Small intestine (tissue), 7 donors: ENCODE measurements around the gene ECHS1. TPM values are rescaled to one million over a fixed set of nuclear protein-coding genes. Genes with fewer than 3 reads are reported as not detected.

Experiments used
- DNase-seq, 2 donors: peaks; one replicate each; pipeline versions ENCODE4 v3.0.0 to v3.0.0-alpha.2; 2013
- FAIRE-seq: peaks from 2 replicates; lab custom pipeline; 2012; peaks lifted over from hg19 to GRCh38; lab: Jason Lieb, UNC
- H3K27ac ChIP-seq, 3 donors: one replicate each; pipeline ENCODE4 v1.5.1; 2013; ENCODE audit warnings: low read length in 2 of 3, mild to moderate bottlenecking in 2 of 3, control low read depth in 1 of 3, inconsistent platforms in 1 of 3, low read depth in 1 of 3, moderate library complexity in 1 of 3
- H3K27me3 ChIP-seq, 3 donors: one replicate each; pipeline ENCODE4 v1.6.1; 2013; ENCODE audit warnings: low read length in 3 of 3, inconsistent platforms in 1 of 3; ENCODE audit not compliant: control insufficient read depth in 3 of 3, insufficient read depth in 3 of 3
- H3K36me3 ChIP-seq, 3 donors: one replicate each; pipeline ENCODE4 v1.6.1; 2013; ENCODE audit warnings: low read length in 3 of 3, inconsistent platforms in 1 of 3, low read depth in 1 of 3, mild to moderate bottlenecking in 1 of 3, moderate library complexity in 1 of 3; ENCODE audit not compliant: control insufficient read depth in 3 of 3, insufficient read depth in 2 of 3
- H3K4me1 ChIP-seq, 3 donors: one replicate each; pipeline ENCODE4 v1.6.1; 2013; ENCODE audit warnings: low read length in 2 of 3, inconsistent platforms in 1 of 3, low read depth in 1 of 3, mild to moderate bottlenecking in 1 of 3, moderate library complexity in 1 of 3; ENCODE audit not compliant: control insufficient read depth in 3 of 3, insufficient read depth in 2 of 3
- H3K4me3 ChIP-seq, 3 donors: one replicate each; pipeline ENCODE4 v1.5.1; 2013; ENCODE audit warnings: low read length in 3 of 3, control low read depth in 1 of 3, inconsistent platforms in 1 of 3, low read depth in 1 of 3, mild to moderate bottlenecking in 1 of 3, moderate library complexity in 1 of 3
- H3K9me3 ChIP-seq, 2 donors: one replicate each; pipeline ENCODE4 v1.6.1; 2013; ENCODE audit warnings: low read depth in 1 of 2, low read length in 1 of 2; ENCODE audit not compliant: control insufficient read depth in 2 of 2, insufficient read depth in 1 of 2
- WGBS, 3 donors: extraction: QIAGEN DNeasy Blood & Tissue Kit; methylation state at CpG; one replicate each; pipeline ENCODE4 v1.1.7; 2013; 5-methylcytosine and 5-hydroxymethylcytosine counted together
- polyA plus RNA-seq, 4 donors: library from polyadenylated mRNA; stranded (reverse) in 3 of 4; unstranded in 1 of 4; fragments of 200-250 nt in 3 of 4; fragments of 120-200 nt in 1 of 4; gene quantifications; one replicate each; pipeline versions ENCODE4 v1.2.1 to v1.2.3, GENCODE V29; 2013
- donor health status: healthy with polysubstance abuse.
- donor health status: control.
- donor health status: control.
- donor health status: Bipolar disorder and iron deficiency.
- donor health status: healthy.

Gene ECHS1
- polyA plus RNA-seq, 4 donors: 140 to 371 (median 225) TPM

DNA sequence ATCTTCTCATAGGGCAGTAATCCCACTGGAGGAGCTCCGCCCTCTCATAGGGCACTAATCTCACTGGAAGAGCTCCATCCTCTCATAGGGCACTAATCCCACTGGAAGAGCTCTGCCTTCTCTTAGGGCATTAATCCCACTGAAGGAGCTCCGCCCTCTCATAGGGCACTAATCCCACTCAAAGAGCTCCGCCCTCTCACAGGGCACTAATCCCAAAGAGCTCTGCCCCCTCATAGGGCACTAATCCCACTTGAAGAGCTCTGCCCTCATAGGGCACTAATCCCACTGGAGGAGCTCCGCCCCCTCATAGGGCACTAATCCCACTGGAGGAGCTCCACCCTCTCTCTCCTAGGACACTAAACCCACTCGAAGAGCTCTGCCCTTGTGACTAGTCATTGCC is 11.9 kb downstream of the ECHS1 start:
- no peak for DNase-seq
- WGBS, 3 donors: 84 to 93% (median 91%) methylated on average over 5 of the region's 5 CpGs
- FAIRE-seq: no peak
- no peak overlapping the region for H3K4me3 ChIP-seq
- peaks cover 4 to 30% (median 11%) of the 10 kb centered on the region in 3 donors for H3K4me1 ChIP-seq
- no peaks in the 10 kb centered on the region for H3K27me3 ChIP-seq
- peaks cover 7 to 53% (median 13%) of the 10 kb centered on the region in 3 donors for H3K36me3 ChIP-seq
- no peak overlapping the region for H3K27ac ChIP-seq
- peaks cover 0 to 12% of the 10 kb centered on the region in 2 donors for H3K9me3 ChIP-seq

DNA sequence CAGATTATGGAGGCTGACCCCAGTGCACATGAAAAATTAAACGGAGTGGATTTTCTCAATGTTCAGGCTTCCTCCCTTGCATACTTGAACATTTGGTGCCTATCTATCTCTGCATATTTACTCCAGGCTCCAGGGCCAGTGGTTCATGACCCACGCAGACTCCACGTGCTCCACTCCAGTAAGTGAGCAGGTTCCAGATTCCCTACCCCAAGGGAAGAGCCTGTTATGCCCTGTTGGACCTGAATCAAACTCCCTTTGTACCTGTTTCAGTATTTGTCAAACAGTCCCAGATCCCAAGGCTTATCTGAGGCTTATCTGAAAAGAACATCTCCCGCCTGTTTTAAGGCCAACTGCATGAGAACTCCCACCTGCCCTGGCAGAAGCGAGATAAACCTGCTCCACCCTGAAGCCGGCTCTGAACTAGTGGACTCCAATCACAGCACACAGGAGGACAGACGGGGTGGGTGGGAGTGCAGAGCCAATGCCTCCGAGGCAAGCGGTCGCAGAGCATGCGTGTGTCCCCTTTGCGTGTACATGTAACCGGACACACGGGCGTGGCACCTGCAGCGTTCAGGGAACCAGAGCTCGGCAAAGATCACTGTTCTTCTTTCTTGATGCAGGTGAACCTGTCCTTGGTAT is 13.1 kb downstream of the ECHS1 start:
- H3K27ac ChIP-seq: peak overlapping the region; percentile 43 to 83 (median 65)
- peaks cover 4 to 53% (median 4%) of the 10 kb centered on the region in 3 donors for H3K36me3 ChIP-seq
- H3K4me1 ChIP-seq: peaks cover 4 to 36% (median 13%) of the 10 kb centered on the region in 3 donors
- WGBS, 3 donors: 18 to 62% (median 44%) methylated on average over 17 of the region's 17 CpGs
- H3K27me3 ChIP-seq: no peaks in the 10 kb centered on the region
- peaks cover 0 to 12% of the 10 kb centered on the region in 2 donors for H3K9me3 ChIP-seq
- FAIRE-seq (no peak), DNase-seq (peak in 1 of 2 donors; percentile 78)
- no peak overlapping the region for H3K4me3 ChIP-seq

DNA sequence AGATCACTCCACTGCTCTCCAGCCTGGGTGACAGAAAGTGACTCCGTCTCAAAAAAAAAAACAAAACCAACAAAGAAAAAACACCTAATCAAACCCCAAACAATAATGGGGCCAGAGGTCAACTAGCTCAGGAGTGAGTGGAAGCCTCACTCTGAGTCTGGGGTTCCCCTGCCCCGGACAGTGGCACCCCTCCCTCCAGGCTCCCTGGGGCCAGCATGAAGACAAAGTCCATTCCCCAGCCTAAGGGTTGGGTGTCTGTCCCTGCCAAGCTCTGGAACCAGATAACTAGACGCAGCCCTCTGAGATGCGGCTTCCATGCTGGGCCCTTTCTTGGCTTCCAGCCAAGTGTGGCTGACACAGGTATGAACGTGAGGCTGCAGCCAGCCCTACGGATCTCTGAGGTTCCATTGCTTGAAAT is 13.6 kb downstream of the ECHS1 start:
- H3K27ac ChIP-seq: peak overlapping the region; percentile 41 to 83 (median 43)
- H3K36me3 ChIP-seq: peaks cover 2 to 53% (median 4%) of the 10 kb centered on the region in 3 donors
- 10 to 42% (median 18%) methylated on average over 6 of the region's 6 CpGs for WGBS, 3 donors
- H3K4me1 ChIP-seq: peaks cover 4 to 34% (median 13%) of the 10 kb centered on the region in 3 donors
- FAIRE-seq (no peak), DNase-seq (peak; percentile 96 to 98)
- no peaks in the 10 kb centered on the region for H3K27me3 ChIP-seq
- H3K9me3 ChIP-seq: peaks cover 0 to 12% of the 10 kb centered on the region in 2 donors
- H3K4me3 ChIP-seq: no peak overlapping the region

DNA sequence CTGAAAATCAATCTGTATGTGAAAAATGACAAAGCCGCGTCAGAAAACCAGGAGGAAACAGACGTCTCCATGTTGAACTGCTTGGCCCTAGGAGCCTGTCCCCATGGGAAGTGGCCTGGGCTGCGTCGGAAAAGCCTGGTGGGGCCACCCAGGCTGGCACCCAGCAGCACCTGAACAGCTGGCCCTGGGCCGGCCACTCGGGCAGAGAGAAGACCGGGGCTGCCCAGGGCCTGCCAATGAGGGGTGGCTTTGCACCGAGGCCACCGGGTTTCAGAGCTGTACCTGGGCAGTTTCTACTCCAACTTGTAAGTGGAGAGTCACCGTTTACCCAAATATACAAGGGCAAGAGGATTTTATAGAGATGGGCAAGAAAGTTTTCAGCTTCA is 14.2 kb downstream of the ECHS1 start:
- H3K27me3 ChIP-seq: no peaks in the 10 kb centered on the region
- H3K36me3 ChIP-seq: peaks cover 2 to 55% (median 4%) of the 10 kb centered on the region in 3 donors
- peak in 1 of 2 donors; percentile 30 for DNase-seq
- H3K4me3 ChIP-seq: no peak overlapping the region
- H3K27ac ChIP-seq: peak overlapping the region; percentile 41 to 83 (median 43)
- FAIRE-seq: no peak
- peaks cover 4 to 34% (median 13%) of the 10 kb centered on the region in 3 donors for H3K4me1 ChIP-seq
- H3K9me3 ChIP-seq: peaks cover 0 to 12% of the 10 kb centered on the region in 2 donors
- WGBS, 3 donors: 67 to 76% (median 69%) methylated on average over 11 of the region's 11 CpGs

DNA sequence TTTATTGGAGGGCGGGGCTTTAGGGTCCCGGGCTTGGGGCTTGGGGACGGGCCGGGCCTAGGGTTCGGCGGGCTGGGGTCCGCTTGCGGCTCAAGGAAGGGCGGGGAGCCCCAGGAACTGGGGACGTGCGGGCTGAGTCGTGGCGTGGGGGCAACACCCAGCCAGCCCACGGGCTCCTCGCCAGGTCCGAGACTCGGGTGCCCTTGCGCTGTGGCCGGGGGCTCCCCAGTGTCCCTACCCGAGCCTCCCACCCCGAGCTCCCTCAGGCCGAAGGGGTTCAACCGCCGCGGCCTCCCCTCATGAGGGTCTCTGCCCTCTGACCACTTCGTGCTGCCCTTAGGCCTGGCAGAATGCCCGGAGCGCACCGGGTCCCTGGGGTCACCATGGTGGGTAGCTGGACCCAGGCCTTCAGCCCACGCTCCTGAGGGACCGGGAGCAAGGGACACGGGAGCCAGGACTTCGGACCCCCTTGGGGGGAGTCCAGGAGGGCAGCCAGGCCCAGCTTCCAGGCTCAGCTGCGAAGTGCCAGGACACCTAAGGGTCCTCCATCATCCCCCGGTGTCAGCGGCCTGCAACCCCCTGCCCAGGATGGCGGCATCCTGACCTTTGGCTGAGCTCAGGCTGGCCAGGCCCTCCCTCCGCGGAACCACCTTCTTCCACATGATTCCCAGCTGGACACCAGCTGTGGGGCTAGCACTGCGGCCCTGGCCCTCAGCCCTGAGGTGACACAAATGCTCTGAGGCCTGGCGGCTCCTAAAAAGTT is 14.8 kb downstream of the ECHS1 start:
- Histone ChIP-seq H3K9me3 (peaks cover 0 to 12% of the 10 kb centered on the region in 2 donors), H3K27me3 (no peaks in the 10 kb centered on the region), H3K4me3 (no peak overlapping the region), H3K4me1 (peaks cover 4 to 34% (median 13%) of the 10 kb centered on the region in 3 donors), H3K27ac (peak overlapping the region; percentile 41 to 83 (median 43)), H3K36me3 (peaks cover 2 to 53% (median 4%) of the 10 kb centered on the region in 3 donors)
- 81 to 89% (median 85%) methylated on average over 28 to 41 of the region's 41 CpGs for WGBS, 3 donors
- FAIRE-seq (no peak), DNase-seq (no peak)

DNA sequence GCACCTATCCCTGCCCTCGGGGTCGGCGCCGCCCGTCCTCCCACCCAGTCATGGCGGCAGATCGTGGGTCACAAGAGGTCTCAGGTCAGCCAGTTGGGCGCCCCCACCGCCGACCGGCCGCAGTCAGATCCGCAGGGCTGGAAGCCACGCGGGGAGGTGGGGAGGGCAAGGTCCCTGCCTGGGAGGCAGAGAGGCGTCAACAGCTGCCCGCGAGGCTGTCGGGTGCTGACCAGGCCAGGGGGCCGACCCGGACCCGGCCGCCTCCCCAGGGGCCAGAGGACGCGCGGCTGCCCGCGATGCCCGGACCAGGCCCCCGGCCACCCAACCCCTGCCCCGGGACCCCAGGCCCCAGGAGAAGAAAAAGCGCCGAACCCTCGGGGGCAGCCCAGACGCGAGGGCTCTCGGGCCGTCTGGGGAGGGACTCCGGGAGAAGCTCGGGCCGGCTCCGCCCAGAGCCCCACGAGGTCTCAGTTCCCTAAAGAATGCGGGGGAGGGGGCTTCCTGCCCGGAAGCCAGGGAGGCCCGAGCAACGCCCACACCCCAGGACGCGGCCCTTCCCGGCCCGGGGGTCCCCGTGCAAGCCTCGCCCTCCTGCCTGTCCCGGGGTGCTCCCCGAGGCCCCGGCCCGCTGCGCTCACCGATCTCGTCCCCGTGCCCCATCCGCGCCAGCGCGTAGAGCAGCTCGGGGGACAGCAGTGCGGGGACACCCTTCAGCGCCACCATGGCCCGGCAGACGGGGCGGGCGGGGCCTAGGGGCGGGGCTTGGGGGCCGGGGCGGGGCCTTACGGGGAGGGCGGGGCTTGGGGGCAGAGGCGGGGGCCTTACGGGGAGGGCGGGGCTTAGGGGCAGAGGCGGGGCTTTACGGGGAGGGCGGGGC is 15.6 kb downstream of the ECHS1 start, which contains the start of gene FUOM:
FUOM (minus strand) TSS at position 735 of the 877 bp plus-strand sequence; CDS start at position 723, 12 bp downstream.
- FAIRE-seq (no peak), DNase-seq (peak; percentile 67 to 72)
- peaks cover 0 to 53% (median 2%) of the 10 kb centered on the region in 3 donors for H3K36me3 ChIP-seq
- no peaks in the 10 kb centered on the region for H3K27me3 ChIP-seq
- peaks cover 4 to 34% (median 13%) of the 10 kb centered on the region in 3 donors for H3K4me1 ChIP-seq
- peak within 1 kb of the TSS; percentile 32 to 90 (median 62) for H3K4me3 ChIP-seq
- peaks cover 0 to 12% of the 10 kb centered on the region in 2 donors for H3K9me3 ChIP-seq
- peak within 1 kb of the TSS; percentile 67 to 87 (median 85) for H3K27ac ChIP-seq
- 0 to 1% (median 0%) methylated on average over 56 to 83 of the region's 83 CpGs for WGBS, 3 donors

DNA sequence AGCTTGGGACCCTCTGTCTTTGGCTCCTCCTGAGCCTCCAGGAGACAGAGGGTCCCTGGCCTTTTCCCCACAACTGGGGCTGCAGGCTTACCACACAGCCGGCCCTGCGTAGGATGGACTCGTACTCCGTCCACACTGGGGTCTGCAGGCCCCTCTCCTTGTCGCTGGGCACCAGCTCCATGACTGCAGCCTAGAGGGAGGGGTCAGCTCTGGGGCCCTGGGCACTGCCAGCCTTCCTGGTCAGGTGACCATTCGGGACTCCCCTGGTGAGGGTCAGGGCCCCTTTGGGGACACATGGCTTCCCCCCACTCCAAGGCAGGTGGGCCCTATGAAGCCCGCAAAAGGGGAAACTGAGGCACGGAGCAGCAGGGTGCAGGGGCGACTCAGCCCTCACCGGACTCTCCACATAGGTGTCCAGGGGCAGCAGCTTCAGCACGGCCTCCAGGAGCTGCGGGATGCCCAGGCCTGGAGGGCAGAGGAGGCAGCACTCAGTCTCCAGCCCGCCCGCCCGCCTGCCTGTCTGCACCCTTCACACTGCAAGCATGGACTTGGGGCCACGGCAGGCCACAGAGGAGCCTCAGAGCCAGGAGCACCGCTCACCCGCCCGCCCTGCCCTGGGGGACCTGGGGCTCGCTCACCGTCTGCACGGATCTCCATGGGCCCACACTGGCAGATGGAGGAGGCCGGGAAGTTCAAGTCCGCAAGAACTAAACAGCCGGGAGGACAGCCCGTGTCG is 16.4 kb downstream of the ECHS1 start:
- H3K4me3 ChIP-seq: peak overlapping the region; percentile 22 to 90 (median 62)

More for the DNA sequence above, 16.4 kb downstream of the ECHS1 start:
- 28 to 44% (median 36%) methylated on average over 24 to 27 of the region's 27 CpGs for WGBS, 3 donors
- DNase-seq: no peak
- peaks cover 0 to 12% of the 10 kb centered on the region in 2 donors for H3K9me3 ChIP-seq
- peak overlapping the region in 2 of 3 donors; percentile 85 to 87 for H3K27ac ChIP-seq
- H3K36me3 ChIP-seq: peaks cover 0 to 53% (median 2%) of the 10 kb centered on the region in 3 donors
- H3K4me1 ChIP-seq: peaks cover 4 to 34% (median 13%) of the 10 kb centered on the region in 3 donors
- H3K27me3 ChIP-seq: no peaks in the 10 kb centered on the region
- no peak for FAIRE-seq
